Muscle layer of colon (tissue), 2 donors: ENCODE results near the gene NDUFS7.

ENCODE experiments used
- H3K27ac ChIP-seq: one replicate; pipeline ENCODE4 v1.7.0; 2013; ENCODE audit warnings: low read depth, mild to moderate bottlenecking, low read length, moderate library complexity
- H3K27me3 ChIP-seq, 2 donors: one replicate each; pipeline ENCODE4 v1.7.0; 2013; ENCODE audit warnings: low read length in 2 of 2, mild to moderate bottlenecking in 2 of 2; ENCODE audit not compliant: insufficient read depth in 2 of 2, control insufficient read depth in 1 of 2
- H3K36me3 ChIP-seq: one replicate; pipeline ENCODE4 v1.7.0; 2013; ENCODE audit warnings: mild to moderate bottlenecking, low read length; ENCODE audit not compliant: insufficient read depth
- H3K4me1 ChIP-seq: one replicate; pipeline ENCODE4 v1.7.0; 2013; ENCODE audit warnings: mild to moderate bottlenecking, low read length; ENCODE audit not compliant: insufficient read depth
- H3K4me3 ChIP-seq, 2 donors: one replicate each; pipeline ENCODE4 v1.7.0; 2013; ENCODE audit warnings: low read length in 2 of 2, low read depth in 1 of 2, mild to moderate bottlenecking in 1 of 2, moderate library complexity in 1 of 2
- H3K9ac ChIP-seq: one replicate; pipeline ENCODE4 v1.7.0; 2013; ENCODE audit warnings: low read length
- H3K9me3 ChIP-seq: one replicate; pipeline ENCODE4 v1.7.0; 2013; ENCODE audit warnings: mild to moderate bottlenecking, low read length
- donor health status: abdominal sarcoma.
- donor health status: Adenocarcinoma of cecum.

NDUFS7 gene

GRCh38 chr19:1397838-1398237, 14.1 kb downstream of the NDUFS7 start:
- H3K9me3 ChIP-seq: no peaks in the 10 kb centered on the region
- H3K27me3 ChIP-seq: peaks cover 0 to 8% of the 10 kb centered on the region in 2 donors
- H3K36me3 ChIP-seq: peaks cover 10% of the 10 kb centered on the region
- no peak overlapping the region for H3K9ac ChIP-seq
- H3K4me1 ChIP-seq: peaks cover 10% of the 10 kb centered on the region
- no peak overlapping the region for H3K4me3 ChIP-seq
- H3K27ac ChIP-seq: no peak overlapping the region

GRCh38 chr19:1399079-1399478, 15.4 kb downstream of the NDUFS7 start:
- Histone ChIP-seq H3K36me3 (no peaks in the 10 kb centered on the region), H3K4me3 (no peak overlapping the region), H3K9ac (no peak overlapping the region), H3K27me3 (peaks cover 0 to 8% of the 10 kb centered on the region in 2 donors), H3K27ac (no peak overlapping the region), H3K9me3 (no peaks in the 10 kb centered on the region), H3K4me1 (peaks cover 10% of the 10 kb centered on the region)

DNA sequence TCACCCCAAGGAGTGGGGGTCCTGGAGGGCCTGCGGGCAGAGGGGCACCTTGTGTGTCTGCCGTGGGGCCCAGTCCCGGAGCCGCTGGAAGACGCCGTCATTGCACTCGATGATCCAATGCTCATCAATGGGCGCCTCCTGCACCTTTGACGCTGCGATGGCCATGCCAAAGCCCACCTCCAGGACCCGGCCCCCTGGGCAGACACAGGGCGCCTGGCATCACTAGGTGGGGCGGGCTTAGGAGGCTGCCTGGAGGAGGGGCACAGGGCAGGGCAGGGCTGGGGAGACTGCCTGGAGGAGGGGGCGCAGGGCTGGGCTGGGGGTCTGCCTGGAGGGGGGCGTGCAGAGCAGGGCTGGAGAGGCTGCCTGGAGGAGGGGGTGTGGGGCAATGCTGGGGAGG, 16.0 kb downstream of the NDUFS7 start:
- Histone ChIP-seq H3K36me3 (no peaks in the 10 kb centered on the region), H3K4me3 (no peak overlapping the region), H3K27ac (no peak overlapping the region), H3K9me3 (no peaks in the 10 kb centered on the region), H3K27me3 (peaks cover 0 to 8% of the 10 kb centered on the region in 2 donors), H3K4me1 (peaks cover 10% of the 10 kb centered on the region), H3K9ac (no peak overlapping the region)

- Histone ChIP-seq H3K4me1 (peaks cover 10% of the 10 kb centered on the region), H3K27ac (no peak overlapping the region), H3K36me3 (no peaks in the 10 kb centered on the region), H3K9me3 (no peaks in the 10 kb centered on the region), H3K9ac (no peak overlapping the region), H3K4me3 (peak overlapping the region; percentile 28 to 54), H3K27me3 (peaks cover 0 to 8% of the 10 kb centered on the region in 2 donors)
These were observed 16.8 kb downstream of the NDUFS7 start for GRCh38 chr19:1400281-1401137.

- Histone ChIP-seq H3K36me3 (no peaks in the 10 kb centered on the region), H3K4me1 (peaks cover 10% of the 10 kb centered on the region), H3K9ac (no peak within 1 kb of the TSS), H3K27ac (no peak within 1 kb of the TSS), H3K9me3 (no peaks in the 10 kb centered on the region), H3K27me3 (peaks cover 0 to 8% of the 10 kb centered on the region in 2 donors), H3K4me3 (peak within 1 kb of the TSS; percentile 28 to 54)
These were observed 17.6 kb downstream of the NDUFS7 start, which contains the start of gene GAMT for GRCh38 chr19:1401138-1401888. GAMT (minus strand) TSS chr19:1401542; CDS start chr19:1401476, 66 bp downstream.

DNA sequence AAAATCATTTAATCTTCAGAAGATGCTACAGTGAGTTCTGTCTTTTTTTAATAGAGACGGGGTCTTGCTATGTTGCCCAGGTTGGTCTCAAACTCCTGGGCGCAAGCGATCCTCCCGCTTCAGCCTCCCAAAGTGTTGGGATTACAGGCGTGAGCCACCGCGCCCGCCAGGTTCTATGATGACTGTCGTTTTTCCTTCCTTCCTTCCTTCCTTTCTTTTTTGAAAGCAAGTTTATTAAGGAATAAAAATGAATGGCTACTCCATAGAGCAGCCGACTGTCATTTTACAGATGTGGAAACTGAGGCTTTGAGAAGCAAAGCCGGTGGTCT, 18.1 kb downstream of the NDUFS7 start:
- H3K9ac ChIP-seq: no peak overlapping the region
- peaks cover 10% of the 10 kb centered on the region for H3K4me1 ChIP-seq
- H3K4me3 ChIP-seq: peak overlapping the region; percentile 28 to 49
- no peaks in the 10 kb centered on the region for H3K36me3 ChIP-seq
- no peak overlapping the region for H3K27ac ChIP-seq
- peaks cover 0 to 8% of the 10 kb centered on the region in 2 donors for H3K27me3 ChIP-seq
- H3K9me3 ChIP-seq: no peaks in the 10 kb centered on the region

DNA sequence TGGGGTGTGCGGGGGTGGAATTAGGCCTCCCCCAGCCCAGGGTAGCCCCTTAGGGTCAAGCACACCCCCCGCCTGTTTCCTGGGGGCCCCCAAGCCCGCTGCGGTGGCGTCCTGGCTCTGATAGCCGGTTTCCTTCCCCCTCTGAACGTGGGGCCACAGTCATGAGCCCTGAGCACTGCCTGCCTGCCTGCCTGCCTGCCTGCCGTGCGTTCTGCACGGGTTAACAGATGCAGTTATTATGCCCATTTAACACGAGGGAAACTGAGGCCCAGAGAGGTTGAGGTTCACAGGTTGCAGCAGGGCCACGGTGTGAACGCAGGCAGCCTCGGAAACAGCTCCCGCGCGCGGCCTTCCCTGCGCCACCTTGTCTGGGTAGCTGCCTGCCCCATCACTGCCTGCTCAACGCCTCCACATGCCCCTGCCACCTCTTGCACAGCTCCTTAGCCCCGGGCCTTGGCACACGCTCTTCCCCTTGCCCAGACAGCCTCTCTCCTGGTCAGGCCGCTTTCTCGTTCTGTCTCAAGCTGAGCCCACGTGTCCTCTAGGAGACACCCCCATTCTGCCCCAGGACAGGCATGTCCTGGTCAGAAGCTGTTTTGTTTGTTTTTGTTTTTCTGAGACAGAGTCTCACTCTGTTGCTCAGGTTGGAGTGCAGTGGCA, 18.8 kb downstream of the NDUFS7 start:
- Histone ChIP-seq H3K9ac (no peak overlapping the region), H3K9me3 (no peaks in the 10 kb centered on the region), H3K4me3 (no peak overlapping the region), H3K36me3 (no peaks in the 10 kb centered on the region), H3K27me3 (peaks cover 0 to 8% of the 10 kb centered on the region in 2 donors), H3K4me1 (peaks cover 10% of the 10 kb centered on the region), H3K27ac (no peak overlapping the region)

- Histone ChIP-seq H3K4me1 (peaks cover 34% of the 10 kb centered on the region), H3K27ac (peak overlapping the region; percentile 48), H3K9ac (no peak overlapping the region), H3K4me3 (peak overlapping the region; percentile 25 to 43), H3K9me3 (no peaks in the 10 kb centered on the region), H3K36me3 (no peaks in the 10 kb centered on the region), H3K27me3 (peaks cover 0 to 8% of the 10 kb centered on the region in 2 donors)
These were observed 23.2 kb downstream of the NDUFS7 start for GRCh38 chr19:1406774-1407527.

DNA sequence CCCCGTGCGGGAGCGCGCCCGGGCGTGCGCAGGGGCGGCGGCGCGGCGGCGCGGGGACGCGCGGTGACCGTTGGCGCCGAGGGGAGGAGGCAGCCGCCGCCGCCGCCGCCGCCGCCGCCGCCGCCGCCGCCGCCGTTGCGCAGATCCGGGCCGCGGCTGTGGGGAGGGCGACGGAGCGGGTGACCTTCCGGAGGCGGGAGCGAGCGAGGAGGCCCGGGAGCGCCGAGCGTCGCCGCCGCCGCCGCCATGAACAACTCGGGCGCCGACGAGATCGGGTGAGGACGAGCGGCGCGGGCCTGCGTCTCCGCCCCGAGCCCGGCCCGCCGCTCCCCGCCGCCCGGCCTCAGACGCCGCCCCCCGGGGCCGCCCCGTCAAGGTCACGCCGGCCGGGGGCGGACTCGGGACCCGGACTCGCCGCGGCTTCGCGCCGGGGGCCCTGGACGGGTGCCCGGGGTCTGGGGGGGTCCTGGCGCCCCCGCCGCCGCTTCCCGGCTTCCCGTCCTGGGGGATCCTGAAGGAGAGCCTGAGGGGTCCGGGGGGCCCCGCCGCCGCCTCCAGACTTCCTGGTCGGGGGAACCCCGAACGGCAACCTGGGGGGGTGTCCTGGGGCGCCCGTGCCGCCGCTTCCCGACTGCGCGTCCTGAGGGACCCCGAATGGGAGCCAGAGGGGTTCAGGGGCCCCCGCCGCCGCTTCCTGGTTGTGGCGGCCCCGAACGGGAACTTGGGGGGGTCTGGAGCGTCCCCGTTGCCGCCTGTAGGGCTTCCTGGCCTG, 24.0 kb downstream of the NDUFS7 start, which contains the start of gene DAZAP1:
TSS of gene DAZAP1 (plus strand) at position 59 of the 772 bp plus-strand sequence. CDS start at position 247, 188 bp downstream.
- Histone ChIP-seq H3K27ac (peak within 1 kb of the TSS; percentile 97), H3K36me3 (no peaks in the 10 kb centered on the region), H3K4me3 (peak within 1 kb of the TSS; percentile 57 to 94), H3K9ac (peak within 1 kb of the TSS; percentile 10), H3K9me3 (no peaks in the 10 kb centered on the region), H3K4me1 (peaks cover 41% of the 10 kb centered on the region), H3K27me3 (no peaks in the 10 kb centered on the region)
